ENCODE results near the gene RETREG1. TPM values are rescaled to one million over a fixed set of nuclear protein-coding genes. Genes with fewer than 3 reads are reported as not detected.
"Not testable (repeated sequence)": the region's sequence is repeated elsewhere in the genome, so short reads cannot be mapped to it uniquely, and the experiment has no call there.

Gene RETREG1
- total RNA-seq, 1 donor from 2014 or later: 8.3 TPM

- no peak overlapping the region for H3K4me3 Mint-ChIP-seq
- no peak for TF ChIP-seq CTCF (IDR thresholded peaks at IDR 0.05; ENCODE audit: unreplicated experiment)
Measured at GRCh38 chr5:16453609-16454008, 163.2 kb downstream of the RETREG1 start.

DNA sequence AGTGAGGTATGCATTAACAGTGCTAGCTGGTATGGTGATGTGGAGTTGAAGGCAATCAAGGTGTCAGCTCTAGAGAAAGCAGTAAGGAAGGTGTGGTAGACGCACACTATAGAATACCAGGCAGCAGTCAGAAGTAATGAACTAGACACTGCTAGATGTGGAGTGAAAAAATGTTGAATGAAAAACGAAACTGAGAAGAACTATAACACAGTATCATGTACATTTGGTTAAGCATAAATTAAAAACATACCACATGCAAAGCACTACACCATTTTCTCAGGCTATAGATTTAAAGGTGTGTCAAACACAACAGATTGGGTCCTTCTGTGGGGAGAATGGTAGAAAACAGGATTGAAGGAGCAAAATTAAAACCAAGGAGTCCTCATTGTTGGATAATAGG is 166.6 kb downstream of the RETREG1 start:
- Mint-ChIP-seq H3K4me3 (no peak overlapping the region), H3K4me1 (no peaks in the 10 kb centered on the region), H3K9me3 (no peaks in the 10 kb centered on the region), H3K27ac (no peak overlapping the region), H3K36me3 (peaks cover 47% of the 10 kb centered on the region), H3K27me3 (ENCODE audit: low read depth) (no peaks in the 10 kb centered on the region)
- DNase-seq (ENCODE audit: low spot score in 2 of 2, unreplicated experiment in 2 of 2): no peak
- no peak for TF ChIP-seq CTCF (IDR thresholded peaks at IDR 0.05; ENCODE audit: unreplicated experiment)

More at GRCh38 chr5:16453609-16454008, 163.2 kb downstream of the RETREG1 start:
- H3K27me3 Mint-ChIP-seq (ENCODE audit: low read depth): no peaks in the 10 kb centered on the region
- H3K9me3 Mint-ChIP-seq: no peaks in the 10 kb centered on the region
- H3K27ac Mint-ChIP-seq: no peak overlapping the region
- DNase-seq (ENCODE audit: low spot score in 2 of 2, unreplicated experiment in 2 of 2): no peak
- H3K4me1 Mint-ChIP-seq: no peaks in the 10 kb centered on the region
- peaks cover 43% of the 10 kb centered on the region for H3K36me3 Mint-ChIP-seq

DNA sequence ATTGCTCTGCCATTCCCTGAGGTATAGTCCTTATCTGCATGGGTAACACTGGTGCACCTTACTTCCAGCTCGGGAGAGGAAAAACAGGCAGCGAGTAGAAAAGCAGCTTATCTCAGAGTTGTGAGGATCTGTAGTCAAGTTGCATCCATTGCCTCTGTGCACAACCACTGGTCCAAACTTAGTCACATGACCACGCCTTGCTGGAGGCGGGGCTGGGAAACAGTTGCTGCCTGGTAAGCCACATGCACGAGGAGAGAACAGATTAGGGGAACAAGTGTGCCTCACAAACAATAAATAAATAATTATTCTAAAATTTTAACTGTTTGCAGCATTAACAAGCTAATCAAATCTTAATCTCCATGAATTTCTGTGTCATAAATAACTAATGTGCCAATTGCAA is 169.8 kb downstream of the RETREG1 start:
- no peak for TF ChIP-seq CTCF (IDR thresholded peaks at IDR 0.05; ENCODE audit: unreplicated experiment)
- no peak overlapping the region for H3K27ac Mint-ChIP-seq
- H3K4me3 Mint-ChIP-seq: no peak overlapping the region
- no peak for DNase-seq (ENCODE audit: low spot score in 2 of 2, unreplicated experiment in 2 of 2)
- no peaks in the 10 kb centered on the region for H3K27me3 Mint-ChIP-seq (ENCODE audit: low read depth)
- no peaks in the 10 kb centered on the region for H3K4me1 Mint-ChIP-seq
- peaks cover 37% of the 10 kb centered on the region for H3K36me3 Mint-ChIP-seq
- no peaks in the 10 kb centered on the region for H3K9me3 Mint-ChIP-seq

DNA sequence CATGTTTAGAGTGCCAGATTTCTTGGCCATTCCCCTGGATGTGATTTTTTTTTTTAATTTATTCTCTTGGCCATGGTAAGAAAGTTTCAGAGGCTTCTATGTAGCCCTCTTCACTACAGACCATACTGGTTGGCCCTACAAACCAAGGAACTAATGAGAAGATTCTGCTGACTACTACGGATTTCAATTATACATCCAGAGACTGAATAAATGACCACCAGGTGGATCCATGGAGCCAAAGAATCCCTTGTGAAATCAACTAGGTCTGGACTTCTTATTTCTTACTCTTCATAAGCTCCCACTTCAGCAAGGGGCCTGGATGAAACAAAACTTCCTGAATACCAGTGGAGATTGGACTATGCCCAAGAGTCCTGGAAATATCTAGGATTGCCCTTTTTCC is 178.8 kb downstream of the RETREG1 start:
- peaks cover 23% of the 10 kb centered on the region for H3K27me3 Mint-ChIP-seq (ENCODE audit: low read depth)

GRCh38 chr5:16436065-16436682 is 180.6 kb downstream of the RETREG1 start:
- H3K4me1 Mint-ChIP-seq; DNase-seq (ENCODE audit: low spot score in 2 of 2, unreplicated experiment in 2 of 2); H3K27ac Mint-ChIP-seq; H3K9me3 Mint-ChIP-seq; H3K36me3 Mint-ChIP-seq; H3K4me3 Mint-ChIP-seq: not testable (repeated sequence)
- H3K27me3 Mint-ChIP-seq (ENCODE audit: low read depth): peaks cover 39% of the 10 kb centered on the region

More for the DNA sequence above, 178.8 kb downstream of the RETREG1 start:
- Mint-ChIP-seq H3K4me3 (no peak overlapping the region), H3K27ac (no peak overlapping the region), H3K4me1 (no peaks in the 10 kb centered on the region), H3K9me3 (no peaks in the 10 kb centered on the region), H3K36me3 (no peaks in the 10 kb centered on the region)
- no peak for TF ChIP-seq CTCF (IDR thresholded peaks at IDR 0.05; ENCODE audit: unreplicated experiment)
- no peak for DNase-seq (ENCODE audit: low spot score in 2 of 2, unreplicated experiment in 2 of 2)

DNA sequence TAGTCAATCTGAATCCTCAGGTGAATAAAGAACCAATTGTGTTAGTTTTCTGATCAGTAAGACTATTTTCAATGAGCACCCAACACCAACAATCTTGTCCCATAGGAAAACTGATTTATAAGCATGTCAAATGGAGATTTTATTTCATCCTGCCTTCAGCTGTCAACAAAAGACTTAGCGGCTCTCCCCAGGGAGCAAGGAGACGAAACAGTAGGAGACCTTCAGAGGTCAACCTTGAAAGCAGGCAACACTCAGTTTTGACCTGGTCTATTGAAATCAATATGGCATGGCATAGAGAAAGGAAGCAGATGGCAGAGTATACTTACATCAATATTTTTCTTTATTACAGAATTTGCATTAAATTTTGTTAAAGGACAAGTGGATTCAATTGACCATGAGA is 185.3 kb downstream of the RETREG1 start:
- Mint-ChIP-seq H3K9me3 (no peaks in the 10 kb centered on the region), H3K4me1 (no peaks in the 10 kb centered on the region), H3K27ac (no peak overlapping the region), H3K4me3 (no peak overlapping the region), H3K27me3 (ENCODE audit: low read depth) (peaks cover 65% of the 10 kb centered on the region), H3K36me3 (no peaks in the 10 kb centered on the region)
- no peak for DNase-seq (ENCODE audit: low spot score in 2 of 2, unreplicated experiment in 2 of 2)
- TF ChIP-seq CTCF (IDR thresholded peaks at IDR 0.05; ENCODE audit: unreplicated experiment): no peak

All from mesothelial cell of epicardium (in vitro differentiated cells).